DND-41 (cell line): Measurements from ENCODE around the gene RASGEF1C.

Experiments used
- ATAC-seq: fragments of 200-7000 bp; cut with Tn5 transposase; 3 replicates; pipeline ENCODE4 v1.9.1; 2021; ENCODE audit warnings: low read depth; ENCODE audit not compliant: insufficient read depth
- DNase-seq: peaks from one replicate; pipeline ENCODE4 v3.0.0-alpha.2; 2020
- H2AFZ ChIP-seq: 2 replicates; pipeline ENCODE4 v1.6.0; 2012; ENCODE audit warnings: low read depth, low read length
- H3K27ac ChIP-seq: 2 replicates; pipeline ENCODE4 v1.5.1; 2012; ENCODE audit warnings: low read length, inconsistent platforms
- H3K27me3 ChIP-seq: fragments of 200-600 bp; sonication (generic); 2 replicates; pipeline ENCODE4 v1.6.0; 2012; ENCODE audit warnings: low read length, mild to moderate bottlenecking, inconsistent platforms; ENCODE audit not compliant: insufficient read depth, poor library complexity
- H3K36me3 ChIP-seq: 2 replicates; pipeline ENCODE4 v1.5.1; 2012; ENCODE audit warnings: low read length, inconsistent platforms; ENCODE audit not compliant: insufficient read depth
- H3K4me1 ChIP-seq: 2 replicates; pipeline ENCODE4 v1.5.1; 2012; ENCODE audit warnings: mild to moderate bottlenecking, low read length; ENCODE audit not compliant: insufficient read depth
- H3K4me2 ChIP-seq: 2 replicates; pipeline ENCODE4 v1.6.0; 2012; ENCODE audit warnings: mild to moderate bottlenecking, moderate library complexity, low read length, inconsistent platforms; ENCODE audit not compliant: insufficient read depth
- H3K4me3 ChIP-seq, 2 experiments: fragments of 200-600 bp in 1 of 2; shearing (Covaris generic) in 1 of 2; 2 replicates each; pipeline ENCODE4 v1.5.1; 2012 to 2016; ENCODE audit warnings: inconsistent platforms in 2 of 2, low read length in 2 of 2, mild to moderate bottlenecking in 2 of 2, low read depth in 1 of 2, moderate library complexity in 1 of 2
- H3K79me2 ChIP-seq: 2 replicates; pipeline ENCODE4 v1.6.0; 2012; ENCODE audit warnings: low read length, inconsistent platforms; ENCODE audit not compliant: insufficient read depth
- H3K9ac ChIP-seq: 2 replicates; pipeline ENCODE4 v1.6.0; 2012; ENCODE audit warnings: low read depth, mild to moderate bottlenecking, inconsistent platforms, low read length, moderate library complexity
- H3K9me3 ChIP-seq: 2 replicates; pipeline ENCODE4 v1.5.1; 2012; ENCODE audit warnings: low read length, moderate library complexity, mild to moderate bottlenecking, inconsistent platforms; ENCODE audit not compliant: insufficient read depth, severe bottlenecking
- H4K20me1 ChIP-seq: 2 replicates; pipeline ENCODE4 v1.6.0; 2012; ENCODE audit warnings: low read length; ENCODE audit not compliant: insufficient read depth
- CTCF ChIP-seq: IDR thresholded peaks from 2 replicates; pipeline ENCODE4 v1.5.1; 2012; ENCODE audit warnings: borderline replicate concordance, low read length, moderate library complexity, mild to moderate bottlenecking; ENCODE audit not compliant: poor library complexity, severe bottlenecking; ENCODE audit errors: extremely low read depth
- EZH2 ChIP-seq: IDR thresholded peaks from 3 replicates; pipeline ENCODE4 v1.6.1; 2012; ENCODE audit warnings: borderline replicate concordance, low read depth, mild to moderate bottlenecking, moderate library complexity, low read length, inconsistent platforms; ENCODE audit not compliant: severe bottlenecking

Gene RASGEF1C

DNA sequence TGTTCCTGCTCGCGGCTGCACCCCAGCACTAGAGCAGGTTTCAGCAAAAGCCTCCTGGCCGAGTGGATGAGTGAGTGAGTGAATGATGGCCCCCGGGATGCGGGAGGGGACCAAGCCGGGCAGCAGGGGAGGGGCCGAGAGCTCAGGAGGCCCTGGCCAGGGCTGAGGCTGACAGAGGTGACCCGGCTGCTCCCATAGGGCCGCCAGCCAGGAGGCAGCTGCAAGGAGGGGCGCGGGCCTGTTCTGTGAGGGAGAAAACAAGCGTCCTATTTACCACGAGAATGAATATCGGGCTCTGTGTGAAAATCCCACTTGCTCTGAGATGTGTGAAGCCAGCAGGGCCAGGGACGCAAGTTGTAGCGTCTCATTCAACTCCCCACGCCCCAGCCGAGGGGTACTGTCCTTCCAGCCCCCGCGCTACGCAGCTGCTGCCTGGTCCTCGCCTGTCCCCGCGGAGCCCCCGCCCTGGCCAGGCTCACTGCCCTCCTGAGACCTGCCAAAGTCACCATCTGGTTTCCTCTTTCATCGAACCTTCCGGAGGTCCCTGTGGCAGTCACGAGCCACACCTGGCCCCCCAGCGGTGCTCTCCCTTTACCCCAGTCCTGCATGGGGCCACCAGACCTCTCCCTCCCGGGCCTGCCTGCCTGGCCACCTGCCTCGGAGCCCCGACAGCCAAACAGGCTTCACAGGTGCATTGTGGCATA is 38.8 kb downstream of the RASGEF1C start:
- no peak for TF ChIP-seq EZH2
- no peak for TF ChIP-seq CTCF
- Histone ChIP-seq H2AFZ (no peak overlapping the region), H3K27ac (no peak overlapping the region), H3K4me2 (no peak overlapping the region), H4K20me1 (no peaks in the 10 kb centered on the region), H3K4me3 (no peak overlapping the region), H3K79me2 (no peaks in the 10 kb centered on the region), H3K27me3 (no peaks in the 10 kb centered on the region), H3K36me3 (no peaks in the 10 kb centered on the region), H3K4me1 (no peaks in the 10 kb centered on the region), H3K9me3 (no peaks in the 10 kb centered on the region), H3K9ac (no peak overlapping the region)
- ATAC-seq: no peak
- no peak for DNase-seq

DNA sequence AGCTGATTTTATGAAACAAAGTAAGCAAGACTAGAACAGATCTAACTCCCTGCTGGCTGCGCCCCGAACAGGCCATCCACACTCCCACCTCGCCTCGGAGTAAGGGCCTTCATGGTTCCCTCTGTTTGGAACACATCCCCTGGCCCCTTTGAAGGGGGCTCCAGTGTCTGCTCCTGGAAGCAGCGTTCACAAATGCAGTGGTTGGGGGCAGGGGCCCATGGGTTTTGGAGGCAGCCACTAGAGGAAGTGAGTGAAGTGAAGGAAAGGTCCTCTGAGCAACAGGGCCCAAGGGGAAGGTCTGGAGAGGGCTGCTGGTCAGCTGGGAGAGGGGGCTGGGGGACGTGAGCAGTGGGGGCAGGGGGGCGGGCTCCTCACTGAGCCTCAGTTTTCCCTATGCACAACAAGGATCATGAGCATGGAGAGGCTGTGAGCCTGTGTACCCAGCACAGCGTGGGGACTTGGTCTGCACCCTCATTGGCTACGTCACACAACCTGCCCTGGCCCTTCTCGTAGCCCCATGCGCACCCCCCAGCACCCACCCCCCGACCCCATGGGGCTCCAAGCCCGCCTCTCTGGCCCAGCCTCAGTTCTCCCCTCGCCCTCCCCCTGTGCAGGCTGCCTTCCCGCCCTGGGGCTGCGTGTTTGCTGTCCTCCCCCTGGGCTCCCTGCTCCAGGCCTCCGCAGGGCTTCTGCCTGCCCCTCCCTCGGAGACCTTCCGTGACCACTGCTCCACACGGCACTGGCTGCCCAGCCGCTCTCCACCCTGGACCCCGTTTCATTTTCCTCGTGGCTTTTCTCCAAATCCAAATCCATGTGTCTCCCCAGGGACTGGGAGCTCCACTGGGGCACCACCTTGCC is 39.5 kb downstream of the RASGEF1C start:
- Histone ChIP-seq H3K4me1 (no peaks in the 10 kb centered on the region), H2AFZ (no peak overlapping the region), H3K4me2 (no peak overlapping the region), H4K20me1 (no peaks in the 10 kb centered on the region), H3K4me3 (no peak overlapping the region), H3K9ac (no peak overlapping the region), H3K36me3 (no peaks in the 10 kb centered on the region), H3K27ac (no peak overlapping the region), H3K27me3 (no peaks in the 10 kb centered on the region), H3K79me2 (no peaks in the 10 kb centered on the region), H3K9me3 (no peaks in the 10 kb centered on the region)
- ATAC-seq (no peak), DNase-seq (no peak)
- TF ChIP-seq CTCF (no peak), EZH2 (no peak)

GRCh38 chr5:180168758-180169157 is 40.3 kb downstream of the RASGEF1C start:
- ATAC-seq: no peak

More at GRCh38 chr5:180168758-180169157, 40.3 kb downstream of the RASGEF1C start:
- H3K9me3 ChIP-seq: no peaks in the 10 kb centered on the region
- DNase-seq: no peak
- H3K9ac ChIP-seq: no peak overlapping the region
- no peaks in the 10 kb centered on the region for H3K79me2 ChIP-seq
- no peak overlapping the region for H3K27ac ChIP-seq
- no peaks in the 10 kb centered on the region for H3K36me3 ChIP-seq
- no peak overlapping the region for H2AFZ ChIP-seq
- no peak overlapping the region for H3K4me2 ChIP-seq
- H4K20me1 ChIP-seq: no peaks in the 10 kb centered on the region
- H3K4me3 ChIP-seq: no peak overlapping the region
- TF ChIP-seq EZH2 (no peak), CTCF (no peak)
- H3K27me3 ChIP-seq: peaks cover 3% of the 10 kb centered on the region
- H3K4me1 ChIP-seq: no peaks in the 10 kb centered on the region
